8988T (cell line): ENCODE measurements around the gene RXRA.
A peak's percentile ranks its signal among the peaks of the same experiment; 100 is the strongest.

Source experiments
- DNase-seq: peaks from one replicate; pipeline ENCODE4 v3.0.0; 2011

The RXRA gene

GRCh38 chr9:134404376-134405358 lies 78.4 kb downstream of the RXRA start:
- no peak for DNase-seq

GRCh38 chr9:134405527-134405926 lies 79.3 kb downstream of the RXRA start:
- no peak for DNase-seq

- DNase-seq = no peak
Measured at GRCh38 chr9:134406366-134407120, 80.3 kb downstream of the RXRA start.

GRCh38 chr9:134407121-134407779 lies 81.0 kb downstream of the RXRA start:
- no peak for DNase-seq

- no peak for DNase-seq
Measured at GRCh38 chr9:134408389-134408788, 82.1 kb downstream of the RXRA start.

GRCh38 chr9:134408939-134409737 lies 82.9 kb downstream of the RXRA start:
- DNase-seq = no peak

- no peak for DNase-seq
Measured at GRCh38 chr9:134410071-134410834, 84.0 kb downstream of the RXRA start.

GRCh38 chr9:134410835-134411217 lies 84.6 kb downstream of the RXRA start:
- no peak for DNase-seq

- DNase-seq = no peak
Measured at GRCh38 chr9:134411440-134412297, 85.4 kb downstream of the RXRA start.

GRCh38 chr9:134412298-134412711 lies 86.0 kb downstream of the RXRA start:
- no peak for DNase-seq

GRCh38 chr9:134413112-134413715 lies 87.0 kb downstream of the RXRA start:
- DNase-seq = no peak

- DNase-seq = no peak
Measured at GRCh38 chr9:134413890-134414623, 87.8 kb downstream of the RXRA start.

- no peak for DNase-seq
Measured at GRCh38 chr9:134414900-134415425, 88.7 kb downstream of the RXRA start.

GRCh38 chr9:134416385-134417015 lies 90.2 kb downstream of the RXRA start:
- no peak for DNase-seq

- DNase-seq = no peak
Measured at GRCh38 chr9:134418354-134418753, 92.1 kb downstream of the RXRA start.

- DNase-seq = no peak
Measured at GRCh38 chr9:134419000-134419683, 92.9 kb downstream of the RXRA start.

- peak; percentile 96 for DNase-seq
Measured at GRCh38 chr9:134419684-134420076, 93.4 kb downstream of the RXRA start.

GRCh38 chr9:134420281-134420845 lies 94.1 kb downstream of the RXRA start:
- DNase-seq = no peak
